ENCODE data around the gene GIMD1. TPM values are rescaled to one million over a fixed set of nuclear protein-coding genes. Genes with fewer than 3 reads are reported as not detected.

The GIMD1 gene
- total and polyA plus RNA-seq, 9 of the 15 experiments (the other 6 are each of a cell fraction or from before 2014, with no cell fraction given) = not detected

DNA sequence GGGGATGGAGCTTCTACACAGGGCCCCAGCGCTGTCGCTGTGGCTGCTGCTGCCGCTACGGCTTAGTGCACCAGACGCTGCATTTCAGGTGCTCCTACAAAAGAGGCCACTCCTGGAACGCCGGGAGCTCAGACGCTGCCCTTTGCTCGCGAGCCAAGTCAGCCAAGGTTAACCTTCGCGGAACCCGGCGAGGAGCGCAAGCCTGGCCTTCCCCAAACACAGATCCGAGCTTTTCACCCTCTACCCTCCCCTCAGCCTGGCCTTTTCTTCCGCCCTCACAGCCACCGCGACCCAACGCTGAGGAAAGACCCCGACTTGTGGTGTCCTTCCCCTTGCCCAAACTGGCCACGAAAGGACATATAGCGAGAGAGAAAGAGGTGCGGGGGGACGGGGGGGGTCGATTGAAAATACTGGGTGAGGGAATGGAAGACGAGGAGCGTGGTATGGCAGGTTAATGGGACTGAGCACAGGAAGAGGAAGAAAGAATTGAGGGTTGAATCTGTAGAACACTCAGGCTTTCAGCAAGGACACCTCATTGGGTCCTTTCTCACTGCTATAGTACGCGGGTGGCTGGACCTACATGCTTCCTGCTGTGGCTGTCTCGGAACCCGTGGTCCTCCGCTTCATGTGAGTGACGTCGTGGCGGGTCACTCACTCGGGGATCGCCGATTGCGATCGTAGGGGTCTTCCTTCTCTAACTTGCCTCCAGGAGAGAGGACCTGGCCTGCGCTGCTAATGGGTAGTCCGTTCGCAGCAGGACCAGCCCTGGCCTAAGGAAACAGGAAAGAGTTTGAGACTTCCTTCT, 52.4 kb downstream of the GIMD1 start, which contains the start of the genes AIMP1 and TBCK (continued):
- TF ChIP-seq, protein P1, sequence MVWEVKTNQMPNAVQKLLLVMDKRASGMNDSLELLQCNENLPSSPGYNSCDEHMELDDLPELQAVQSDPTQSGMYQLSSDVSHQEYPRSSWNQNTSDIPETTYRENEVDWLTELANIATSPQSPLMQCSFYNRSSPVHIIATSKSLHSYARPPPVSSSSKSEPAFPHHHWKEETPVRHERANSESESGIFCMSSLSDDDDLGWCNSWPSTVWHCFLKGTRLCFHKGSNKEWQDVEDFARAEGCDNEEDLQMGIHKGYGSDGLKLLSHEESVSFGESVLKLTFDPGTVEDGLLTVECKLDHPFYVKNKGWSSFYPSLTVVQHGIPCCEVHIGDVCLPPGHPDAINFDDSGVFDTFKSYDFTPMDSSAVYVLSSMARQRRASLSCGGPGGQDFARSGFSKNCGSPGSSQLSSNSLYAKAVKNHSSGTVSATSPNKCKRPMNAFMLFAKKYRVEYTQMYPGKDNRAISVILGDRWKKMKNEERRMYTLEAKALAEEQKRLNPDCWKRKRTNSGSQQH (CRISPR knock-in tag; IDR thresholded peaks at IDR 0.05) = peak; percentile 39; the same call in 1 of the 2 replicates
- TF ChIP-seq ATF7 (IDR thresholded peaks at IDR 0.05) = peak; percentile 80
- TF ChIP-seq NFIX (CRISPR knock-in tag; IDR thresholded peaks at IDR 0.05; ENCODE audit: low read depth) = no peak
- TF ChIP-seq CC2D1A (IDR thresholded peaks at IDR 0.05) = peak; percentile 82
- TF ChIP-seq L3MBTL2 (IDR thresholded peaks at IDR 0.05) = peak; percentile 27; the same call in 1 of the 2 replicates
- TF ChIP-seq EGR1 (conservative IDR thresholded peaks at IDR 0.05) = peak; percentile 35; the same call in 1 of the 2 replicates
- TF ChIP-seq NKRF (IDR thresholded peaks at IDR 0.05; ENCODE audit: borderline replicate concordance) = peak; percentile 75; the same call in 1 of the 2 replicates
- peak; percentile 84; the same call in 1 of the 2 replicates for TF ChIP-seq ELF4 (CRISPR knock-in tag; IDR thresholded peaks at IDR 0.05)
- TF ChIP-seq SP1 (CRISPR knock-in tag; IDR thresholded peaks at IDR 0.05) = no peak
- peak; percentile 82; the same call in 1 of the 2 replicates for TF ChIP-seq CHAMP1 (IDR thresholded peaks at IDR 0.05)
- TF ChIP-seq CREM (IDR thresholded peaks at IDR 0.05; ENCODE audit: low read depth) = peak; percentile 94
- peak; percentile 59; the same call in 1 of the 2 replicates for TF ChIP-seq ETV1 (tag; conservative IDR thresholded peaks at IDR 0.05; ENCODE audit: low read depth)
- peak; percentile 87 for TF ChIP-seq NBN (IDR thresholded peaks at IDR 0.05; ENCODE audit: low read depth)
- no peak for TF ChIP-seq MAFF (IDR thresholded peaks at IDR 0.05; ENCODE audit: low read length)
- TF ChIP-seq NCOA2 (IDR thresholded peaks at IDR 0.05; ENCODE audit: partially characterized antibody in 2 of 2) = peak in 1 of 2 experiments; percentile 99
- TF ChIP-seq YY1 (IDR thresholded peaks at IDR 0.05; ENCODE audit: borderline replicate concordance in 1 of 3, control insufficient read depth in 1 of 3, extremely low read depth in 1 of 3, insufficient read depth in 3 of 3, insufficient read length in 1 of 3, insufficient replicate concordance in 2 of 3, low read depth in 1 of 3, low read length in 2 of 3) = peak in 1 of 3 experiments; percentile 42
- peak; percentile 86 for TF ChIP-seq TBP (optimal IDR thresholded peaks at IDR 0.05; ENCODE audit: low read depth, low read length)
- peak; percentile 51; the same call in 1 of the 2 replicates for TF ChIP-seq ETV5 (CRISPR knock-in tag; IDR thresholded peaks at IDR 0.05; ENCODE audit: low read depth)
- peak; percentile 28; the same call in 1 of the 2 replicates for TF ChIP-seq NFIC (IDR thresholded peaks at IDR 0.05)
- TF ChIP-seq GTF2E2 (tag; IDR thresholded peaks at IDR 0.05) = peak; percentile 52; the same call in 1 of the 2 replicates

Data from K562 (cell line).